ENCODE measurements around the gene FAHD2A.
A peak's percentile ranks its signal among the peaks of the same experiment; 100 is the strongest.
"Not testable (repeated sequence)": the region's sequence is repeated elsewhere in the genome, so short reads cannot be mapped to it uniquely, and the experiment has no call there.

Gene FAHD2A

GRCh38 chr2:95402370-95403203, at the start of gene FAHD2A:
TSS of gene FAHD2A (plus strand) at chr2:95402708. CDS start at chr2:95405559, 2,851 bp downstream.
- DNase-seq, result peak; percentile 81 to 90 (median 86)

GRCh38 chr2:95353055-95353575, 49.4 kb upstream of the FAHD2A start:
- no peak for DNase-seq

- DNase-seq, result no peak
These were observed 48.7 kb upstream of the FAHD2A start for GRCh38 chr2:95353613-95354468.

- DNase-seq, result no peak
These were observed 48.0 kb upstream of the FAHD2A start for GRCh38 chr2:95354469-95354901.

GRCh38 chr2:95354925-95355324, 47.6 kb upstream of the FAHD2A start:
- no peak for DNase-seq

- DNase-seq, result not testable (repeated sequence)
These were observed 47.0 kb upstream of the FAHD2A start for GRCh38 chr2:95355486-95355885.

- DNase-seq, result no peak
These were observed 45.4 kb upstream of the FAHD2A start for GRCh38 chr2:95356821-95357700.

GRCh38 chr2:95357717-95358280, 44.7 kb upstream of the FAHD2A start:
- DNase-seq, result no peak

- DNase-seq, result no peak
These were observed 43.5 kb upstream of the FAHD2A start for GRCh38 chr2:95359031-95359430.

- DNase-seq, result no peak
These were observed 43.0 kb upstream of the FAHD2A start for GRCh38 chr2:95359501-95359930.

GRCh38 chr2:95361216-95361980, 41.1 kb upstream of the FAHD2A start:
- no peak for DNase-seq

- no peak for DNase-seq
These were observed 40.0 kb upstream of the FAHD2A start for GRCh38 chr2:95362486-95362885.

- no peak for DNase-seq
These were observed 36.0 kb upstream of the FAHD2A start for GRCh38 chr2:95366514-95366913.

- DNase-seq, result no peak
These were observed 30.2 kb upstream of the FAHD2A start for GRCh38 chr2:95372216-95372829.

- DNase-seq, result no peak
These were observed 29.7 kb upstream of the FAHD2A start for GRCh38 chr2:95372845-95373244.

GRCh38 chr2:95374029-95374428, 28.5 kb upstream of the FAHD2A start:
- no peak for DNase-seq

GRCh38 chr2:95374451-95374920, 28.0 kb upstream of the FAHD2A start:
- no peak for DNase-seq

- no peak for DNase-seq
These were observed 27.5 kb upstream of the FAHD2A start for GRCh38 chr2:95374921-95375471.

- no peak for DNase-seq
These were observed 26.9 kb upstream of the FAHD2A start for GRCh38 chr2:95375532-95376150.
